Left ventricle myocardium inferior (tissue), 1 donor: ENCODE results near the gene MRPS18B. TPM values are rescaled to one million over a fixed set of nuclear protein-coding genes. Genes with fewer than 3 reads are reported as not detected.

Experiments
- DNase-seq: peaks from one replicate; pipeline ENCODE4 v3.0.0-alpha.2; 2020
- H3K27ac ChIP-seq: fragments of 200-600 bp; replicated peaks from 2 replicates; pipeline ENCODE4 v1.8.0; 2021
- H3K27me3 ChIP-seq: fragments of 200-600 bp; 2 replicates; pipeline ENCODE4 v1.8.0; 2021; ENCODE audit warnings: low read depth
- H3K36me3 ChIP-seq: fragments of 200-600 bp; 2 replicates; pipeline ENCODE4 v1.8.0; 2021
- H3K4me1 ChIP-seq: fragments of 200-600 bp; 2 replicates; pipeline ENCODE4 v1.8.0; 2021
- H3K4me3 ChIP-seq: fragments of 200-600 bp; 2 replicates; pipeline ENCODE4 v1.8.0; 2021; ENCODE audit warnings: mild to moderate bottlenecking, moderate library complexity
- H3K9me3 ChIP-seq: fragments of 200-600 bp; replicated peaks from 2 replicates; pipeline ENCODE4 v1.8.0; 2021
- intact Hi-C: fragments of 100-400 bp; cut with micrococcal nuclease; formaldehyde crosslinking; loops from one replicate; pipeline ENCODE4 v1.11.0; 2022
- total RNA-seq: library from RNA; stranded (reverse); fragmentation: NEBNext Ultra II Directional; extraction: Animal tissue kit (Norgen Biotek cat#: 25700); gene quantifications from one replicate; pipeline ENCODE4 v1.2.1, GENCODE V29; 2021
- TF ChIP-seq, protein P1 (sequence below): fragments of 200-600 bp; IDR thresholded peaks from 2 replicates; pipeline ENCODE4 v1.8.0; 2021; ENCODE audit warnings: antibody characterized with exemption, mild to moderate bottlenecking, borderline replicate concordance
- donor health status: DM: no; HTN: yes; CAD: no; lungs with severe emphysema.

MRPS18B gene
- total RNA-seq, 1 donor from 2014 or later = 119 TPM

DNA sequence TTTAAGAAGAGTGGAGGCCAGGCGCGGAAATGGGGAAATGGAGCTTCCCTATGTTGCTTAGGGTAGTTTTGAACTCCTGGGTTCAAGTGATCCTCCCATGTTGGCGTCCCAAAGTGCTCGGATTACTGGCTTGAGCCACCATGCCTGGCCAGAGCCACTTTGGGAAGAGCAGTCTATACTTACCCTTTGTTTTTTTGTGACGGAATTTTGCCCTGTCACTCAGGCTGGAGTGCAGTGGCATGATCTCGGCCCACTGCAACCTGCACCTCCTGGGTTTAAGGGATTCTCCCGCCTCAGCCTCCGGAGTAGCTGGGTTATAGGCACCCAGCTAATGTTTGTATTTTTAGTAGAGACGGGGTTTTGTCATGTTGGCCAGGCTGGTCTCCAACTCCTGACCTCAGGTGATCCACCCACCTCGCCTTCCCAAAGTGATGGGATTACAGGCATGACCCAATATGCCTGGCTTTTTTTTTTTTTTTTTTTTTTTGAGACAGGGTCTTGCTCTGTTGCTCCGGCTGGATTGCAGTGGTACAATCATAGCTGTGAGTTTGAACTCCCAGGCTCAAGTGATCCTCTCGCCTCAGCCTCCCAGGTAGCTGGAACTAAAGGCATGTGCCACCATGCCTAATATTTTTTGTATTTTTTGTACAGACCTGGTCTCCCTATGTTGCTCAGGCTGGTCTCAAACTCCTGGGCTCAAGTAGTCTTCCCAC, 18.6 kb upstream of the MRPS18B start:
- TF ChIP-seq, protein P1, sequence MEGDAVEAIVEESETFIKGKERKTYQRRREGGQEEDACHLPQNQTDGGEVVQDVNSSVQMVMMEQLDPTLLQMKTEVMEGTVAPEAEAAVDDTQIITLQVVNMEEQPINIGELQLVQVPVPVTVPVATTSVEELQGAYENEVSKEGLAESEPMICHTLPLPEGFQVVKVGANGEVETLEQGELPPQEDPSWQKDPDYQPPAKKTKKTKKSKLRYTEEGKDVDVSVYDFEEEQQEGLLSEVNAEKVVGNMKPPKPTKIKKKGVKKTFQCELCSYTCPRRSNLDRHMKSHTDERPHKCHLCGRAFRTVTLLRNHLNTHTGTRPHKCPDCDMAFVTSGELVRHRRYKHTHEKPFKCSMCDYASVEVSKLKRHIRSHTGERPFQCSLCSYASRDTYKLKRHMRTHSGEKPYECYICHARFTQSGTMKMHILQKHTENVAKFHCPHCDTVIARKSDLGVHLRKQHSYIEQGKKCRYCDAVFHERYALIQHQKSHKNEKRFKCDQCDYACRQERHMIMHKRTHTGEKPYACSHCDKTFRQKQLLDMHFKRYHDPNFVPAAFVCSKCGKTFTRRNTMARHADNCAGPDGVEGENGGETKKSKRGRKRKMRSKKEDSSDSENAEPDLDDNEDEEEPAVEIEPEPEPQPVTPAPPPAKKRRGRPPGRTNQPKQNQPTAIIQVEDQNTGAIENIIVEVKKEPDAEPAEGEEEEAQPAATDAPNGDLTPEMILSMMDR = no peak
- intact Hi-C loops = no loop called here
- Histone ChIP-seq H3K4me3 (no peak overlapping the region), H3K27me3 (no peaks in the 10 kb centered on the region), H3K27ac (peak overlapping the region; percentile 4), H3K9me3 (no peaks in the 10 kb centered on the region), H3K36me3 (peaks cover 50% of the 10 kb centered on the region), H3K4me1 (peaks cover 13% of the 10 kb centered on the region)
- no peak for DNase-seq

DNA sequence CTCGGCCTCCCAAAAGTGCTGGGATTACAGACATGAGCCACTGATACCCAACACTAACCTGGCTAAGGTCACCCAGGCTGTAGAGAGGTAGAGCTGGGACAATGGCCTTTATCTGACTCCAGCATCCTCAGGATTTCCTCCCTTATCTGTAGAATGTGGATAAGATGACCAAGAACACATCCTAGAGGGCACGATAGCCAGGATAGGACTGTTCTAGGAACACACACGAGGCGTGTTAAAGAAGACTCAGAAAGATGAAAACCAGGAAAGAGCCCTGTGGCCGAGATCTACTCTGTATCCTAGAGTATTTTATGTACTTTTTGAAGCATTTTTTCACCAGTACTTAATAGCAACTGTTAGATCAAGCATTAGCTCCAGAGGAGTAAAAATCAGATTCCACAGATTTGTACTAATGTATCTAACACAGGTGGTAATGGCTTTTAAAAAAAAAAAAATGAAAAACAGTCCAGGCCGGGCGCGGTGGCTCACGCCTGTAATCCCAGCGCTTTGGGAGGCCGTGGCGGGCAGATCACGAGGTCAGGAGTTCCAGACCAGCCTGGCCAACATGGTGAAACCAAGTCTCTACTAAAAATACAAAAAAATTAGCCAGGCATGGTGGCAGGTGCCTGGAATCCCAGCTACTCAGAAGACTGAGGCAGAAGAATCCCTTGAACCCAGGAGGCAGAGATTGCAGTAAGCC, 17.9 kb upstream of the MRPS18B start:
- Histone ChIP-seq H3K4me1 (peaks cover 13% of the 10 kb centered on the region), H3K4me3 (no peak overlapping the region), H3K9me3 (no peaks in the 10 kb centered on the region), H3K27me3 (no peaks in the 10 kb centered on the region), H3K36me3 (peaks cover 50% of the 10 kb centered on the region), H3K27ac (peak overlapping the region; percentile 4)
- TF ChIP-seq, protein P1 = no peak
- DNase-seq = no peak
- intact Hi-C loops = no loop called here

DNA sequence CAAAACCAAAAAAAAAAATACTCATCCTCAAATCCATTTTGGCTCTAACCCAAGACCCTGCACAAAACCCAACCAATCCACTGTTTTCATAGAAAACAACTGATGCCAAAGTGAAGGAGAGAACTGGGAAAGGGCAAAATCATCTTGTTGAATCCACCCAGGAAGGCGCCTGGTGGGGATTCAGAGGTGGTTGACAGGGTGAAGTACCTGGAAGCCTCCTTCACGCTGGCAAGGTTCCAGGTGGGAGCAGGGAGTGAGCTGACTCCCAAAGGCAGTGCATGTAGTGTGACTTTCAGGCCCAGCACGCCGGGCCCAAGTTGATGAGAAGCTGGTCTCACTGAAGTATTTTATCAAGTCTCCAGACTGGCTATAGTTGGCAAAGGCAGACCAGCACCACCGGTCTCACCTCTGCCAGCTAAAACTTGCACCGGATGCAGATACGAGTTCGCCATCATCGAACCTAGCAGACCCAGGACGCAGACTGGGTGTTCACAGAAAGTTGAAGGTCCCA, 17.1 kb upstream of the MRPS18B start:
- no peak overlapping the region for H3K27ac ChIP-seq
- H3K9me3 ChIP-seq = no peaks in the 10 kb centered on the region
- peaks cover 13% of the 10 kb centered on the region for H3K4me1 ChIP-seq
- no peak overlapping the region for H3K4me3 ChIP-seq
- peak; percentile 32 for DNase-seq
- H3K27me3 ChIP-seq = no peaks in the 10 kb centered on the region
- TF ChIP-seq, protein P1 = no peak
- H3K36me3 ChIP-seq = peaks cover 52% of the 10 kb centered on the region
- intact Hi-C loops = no loop called here

DNA sequence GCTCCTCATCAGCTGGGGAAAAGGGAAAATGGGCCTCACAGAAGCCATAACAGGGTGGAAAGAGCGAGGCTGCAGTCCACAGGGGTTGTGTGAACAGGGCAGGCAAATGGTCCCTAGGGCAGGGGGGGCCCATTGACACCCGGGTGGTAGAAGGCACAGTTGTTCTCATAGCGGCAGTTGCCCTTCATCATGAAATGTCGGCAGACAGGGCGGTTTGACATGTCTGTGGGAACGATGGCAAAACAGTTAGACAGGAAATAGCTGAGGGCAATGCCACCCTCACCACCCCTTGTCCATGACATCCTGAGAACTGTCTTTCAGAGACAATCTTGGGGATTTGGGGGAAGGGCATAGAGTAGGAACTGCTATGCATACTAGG, 16.2 kb upstream of the MRPS18B start:
- Histone ChIP-seq H3K27ac (no peak overlapping the region), H3K36me3 (peaks cover 62% of the 10 kb centered on the region), H3K9me3 (no peaks in the 10 kb centered on the region), H3K27me3 (no peaks in the 10 kb centered on the region), H3K4me3 (no peak overlapping the region), H3K4me1 (peaks cover 13% of the 10 kb centered on the region)
- intact Hi-C loops = no loop called here
- no peak for DNase-seq
- TF ChIP-seq, protein P1 = no peak

DNA sequence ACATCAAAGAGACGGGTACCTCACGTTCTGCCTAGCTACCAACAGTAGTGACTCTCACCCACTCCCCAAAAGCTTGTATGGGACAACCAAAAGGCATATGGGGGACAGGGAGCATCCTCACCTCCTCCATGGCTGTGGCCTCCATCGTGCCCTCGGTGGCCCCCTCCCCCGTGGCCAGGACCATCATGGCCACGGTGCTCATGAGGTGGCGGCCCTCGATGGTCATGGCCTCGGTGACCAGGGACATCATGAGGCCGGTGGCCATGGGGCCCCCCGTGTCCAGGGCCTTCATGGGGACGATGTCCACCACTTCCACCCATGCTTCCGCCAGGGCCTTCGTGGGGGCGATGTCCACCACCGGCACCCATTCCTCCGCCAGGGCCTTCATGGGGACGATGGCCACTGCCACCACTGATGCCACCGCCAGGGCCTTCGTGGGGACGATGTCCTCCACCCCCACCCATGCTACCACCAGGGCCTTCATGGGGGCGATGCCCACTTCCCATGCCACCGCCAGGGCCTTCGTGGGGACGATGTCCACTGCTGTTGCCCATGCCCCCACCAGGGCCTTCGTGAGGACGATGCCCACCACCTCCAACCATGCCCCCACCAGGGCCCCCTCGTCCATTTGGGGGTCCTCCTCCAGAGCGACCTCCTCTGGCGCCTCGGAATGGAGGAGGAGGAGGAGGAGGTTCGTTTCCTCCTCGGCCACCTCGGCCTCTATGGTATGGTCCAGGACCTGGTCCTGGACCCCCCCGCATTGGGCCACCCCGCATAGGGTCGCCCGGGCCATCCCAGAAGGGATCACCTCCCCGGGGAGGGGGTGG, 15.6 kb upstream of the MRPS18B start:
- peaks cover 68% of the 10 kb centered on the region for H3K36me3 ChIP-seq
- TF ChIP-seq, protein P1 = no peak
- H3K4me1 ChIP-seq = peaks cover 13% of the 10 kb centered on the region
- H3K9me3 ChIP-seq = no peaks in the 10 kb centered on the region
- H3K4me3 ChIP-seq = no peak overlapping the region
- intact Hi-C loops = no loop called here
- H3K27ac ChIP-seq = no peak overlapping the region
- DNase-seq = no peak
- no peaks in the 10 kb centered on the region for H3K27me3 ChIP-seq
